Colon (tissue), 2 donors: Measurements from ENCODE around the gene HOXA1.

Source experiments
- FAIRE-seq: peaks from 2 replicates; lab custom pipeline; 2012; peaks lifted over from hg19 to GRCh38; lab: Jason Lieb, UNC
- donor health status: control.
- donor health status: control.

The HOXA1 gene

DNA sequence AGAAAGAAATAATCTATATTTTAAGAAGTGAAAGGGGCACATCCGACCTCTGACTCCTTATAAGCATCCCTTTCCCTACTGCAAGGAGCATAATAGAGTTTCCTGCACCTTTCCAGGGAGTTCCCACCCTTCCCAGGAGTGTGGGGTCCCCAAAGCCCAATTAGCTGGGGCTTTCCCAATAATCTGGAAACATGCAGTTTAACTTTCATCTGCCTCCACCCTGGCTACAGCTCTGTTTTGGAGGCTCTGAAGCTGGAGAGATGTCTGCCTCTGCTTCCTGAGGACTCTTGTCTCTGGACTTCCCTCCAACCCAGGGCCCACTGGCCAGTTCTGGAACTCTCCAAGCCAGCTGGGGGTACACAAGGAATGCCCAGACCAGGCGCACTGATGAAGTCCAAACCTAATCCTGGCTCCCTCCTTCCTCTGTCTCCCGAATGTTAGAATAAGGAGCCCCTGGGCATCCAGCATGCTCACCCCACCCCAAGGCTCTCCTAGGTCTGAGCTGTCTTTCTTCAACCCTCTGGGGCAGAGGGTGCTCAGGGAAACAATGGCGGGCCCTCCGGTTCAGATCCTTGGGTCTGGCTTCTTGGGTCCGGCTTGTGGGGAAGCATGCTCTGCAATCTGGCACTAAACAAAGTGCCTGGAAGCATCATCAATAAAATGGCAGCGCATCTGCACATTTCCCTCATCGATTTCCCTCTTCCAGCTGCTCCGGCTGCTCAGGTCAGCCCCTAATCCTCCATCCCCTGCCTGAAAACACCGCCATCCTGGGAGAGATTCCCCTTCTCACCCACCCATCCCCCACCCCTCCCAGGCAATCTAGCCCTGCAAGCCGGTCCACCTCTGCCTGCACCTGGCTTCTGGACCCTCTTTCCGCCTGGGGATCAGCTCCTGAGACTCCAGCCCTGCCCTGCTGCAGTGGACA, 21.4 kb upstream of the HOXA1 start:
- no peak for FAIRE-seq

DNA sequence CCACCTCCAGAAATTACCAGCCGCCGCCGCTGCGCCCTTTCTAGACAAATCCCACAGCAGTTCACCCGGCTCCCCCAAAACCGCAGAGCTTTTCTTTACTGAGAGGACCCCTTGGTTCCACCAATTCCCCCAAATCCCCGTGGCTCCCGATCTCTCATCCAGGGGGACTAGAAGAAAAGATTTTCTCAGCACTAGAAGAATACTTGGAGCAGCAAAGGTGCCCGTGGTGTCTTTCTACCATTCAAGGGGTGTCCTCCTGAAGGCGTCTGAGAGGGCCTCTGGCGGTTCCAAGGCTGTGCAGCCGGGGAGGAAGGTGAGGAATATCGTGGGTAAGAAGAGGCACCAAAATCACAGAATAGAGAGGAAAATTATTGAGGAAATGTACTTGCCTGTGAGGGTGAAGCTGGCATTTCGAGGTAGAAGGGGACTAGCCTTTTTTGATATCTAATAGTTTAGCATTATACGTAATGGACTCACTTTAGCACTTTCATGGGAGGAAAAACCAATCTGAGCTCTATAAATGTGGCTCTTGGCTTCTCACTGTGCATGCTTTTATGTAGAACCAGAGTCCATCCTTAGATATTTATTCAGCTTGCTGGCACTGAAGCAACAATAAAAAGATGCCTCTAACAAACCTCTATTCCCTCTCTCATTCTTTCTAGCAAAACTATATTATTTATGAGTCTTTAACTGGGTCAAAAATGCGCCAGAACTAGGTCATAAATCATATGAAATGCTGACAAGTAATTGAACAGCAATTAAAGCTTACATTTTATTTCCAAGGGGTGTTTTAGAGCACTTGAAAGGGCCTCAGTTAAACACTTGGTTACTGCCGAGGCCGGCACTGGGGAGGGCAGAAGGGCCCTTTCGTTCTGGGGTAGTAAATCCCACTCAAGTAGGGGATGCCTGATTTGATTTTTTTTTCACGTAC, 20.5 kb upstream of the HOXA1 start:
- FAIRE-seq = no peak

DNA sequence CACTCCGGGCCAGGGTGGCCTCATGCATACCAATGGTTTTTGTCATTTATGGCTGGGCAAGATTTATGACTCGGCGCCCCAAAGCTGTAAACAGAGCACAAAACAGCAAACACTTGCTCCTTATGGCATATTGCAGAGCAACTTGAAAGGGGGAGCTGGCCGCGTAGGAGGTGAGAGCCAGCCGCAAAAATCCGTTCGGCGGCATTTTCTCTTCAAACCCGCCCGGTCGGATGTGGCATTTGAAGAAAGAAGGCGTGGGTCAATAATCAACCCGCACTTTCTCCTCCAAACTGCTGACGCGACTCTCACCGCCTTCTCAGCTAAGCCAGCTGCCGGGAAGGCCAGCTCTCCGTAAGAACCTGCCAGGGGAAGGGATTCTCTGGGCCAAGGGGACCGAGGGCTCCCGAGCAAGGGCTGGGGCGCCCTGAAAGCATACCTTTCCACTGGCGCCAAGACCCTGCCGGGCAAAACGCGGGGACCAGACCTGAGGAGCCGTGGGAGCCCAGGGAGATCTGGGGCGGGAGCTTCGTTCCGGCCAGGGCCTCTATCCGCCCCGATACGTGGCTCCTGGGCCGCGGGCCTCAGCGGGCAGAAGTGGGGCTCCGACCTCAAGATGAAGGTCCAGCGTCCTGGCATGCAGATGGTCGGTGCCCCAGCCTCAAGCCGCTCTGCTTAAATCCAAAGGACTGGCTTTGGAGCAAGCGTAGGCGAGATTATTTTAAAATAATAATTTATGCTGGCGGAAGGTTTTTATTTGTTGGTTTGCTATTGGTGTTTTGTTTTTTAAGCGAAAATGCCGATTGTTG, 19.6 kb upstream of the HOXA1 start:
- FAIRE-seq = no peak

DNA sequence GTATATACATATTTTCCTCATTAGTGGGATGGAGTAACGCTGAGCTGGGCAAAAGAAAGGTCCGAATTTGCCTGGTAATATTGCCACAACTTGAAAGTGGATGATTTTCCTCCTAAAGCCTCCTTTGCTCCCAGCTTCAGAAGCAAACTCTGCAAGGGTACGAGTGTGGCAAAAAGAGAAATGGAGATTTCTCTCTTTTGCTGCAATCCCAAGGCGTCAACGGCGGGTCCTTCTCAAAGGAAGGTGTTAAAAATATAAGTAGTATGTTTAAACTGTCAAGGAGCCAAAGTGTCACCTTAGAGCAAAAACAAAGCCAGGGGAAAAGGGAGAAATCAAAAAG, 19.1 kb upstream of the HOXA1 start:
- no peak for FAIRE-seq

DNA sequence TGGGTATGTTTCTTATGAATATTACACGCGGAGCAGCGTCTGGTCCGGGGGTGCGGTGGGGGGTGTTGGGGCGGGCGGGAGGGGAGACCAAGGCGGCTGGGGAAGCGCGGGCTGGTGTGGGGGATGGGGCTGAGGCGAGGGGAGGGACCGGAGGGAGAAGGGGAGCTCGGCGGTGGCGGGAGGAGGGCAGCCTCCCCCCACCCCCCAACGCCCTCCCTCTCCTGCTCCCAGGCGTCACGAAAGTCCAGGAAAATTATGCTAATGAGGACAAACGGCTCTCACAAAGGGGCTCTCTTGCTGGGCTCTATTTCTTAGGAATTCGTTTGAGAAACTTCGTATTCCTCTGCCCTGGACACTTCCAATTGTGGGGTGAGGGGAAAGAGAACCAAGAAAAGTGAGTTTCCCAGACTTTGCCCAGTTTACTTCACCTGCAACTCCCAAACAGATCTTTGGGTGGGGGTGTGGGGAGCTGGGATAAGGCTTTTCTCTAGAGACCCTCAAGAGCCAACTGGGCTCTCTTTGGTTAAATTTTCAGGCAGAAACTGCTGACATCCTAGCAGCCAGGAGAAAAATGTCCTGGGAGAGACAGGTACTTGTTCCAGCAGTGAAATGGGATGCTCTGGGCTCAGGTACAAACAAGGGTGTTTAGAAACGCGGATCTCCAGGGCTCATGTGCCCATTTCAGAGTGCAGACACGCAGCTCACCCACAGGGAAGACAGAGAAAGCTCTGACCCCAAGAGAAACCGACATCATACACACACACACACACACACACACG, 18.4 kb upstream of the HOXA1 start:
- FAIRE-seq = no peak

DNA sequence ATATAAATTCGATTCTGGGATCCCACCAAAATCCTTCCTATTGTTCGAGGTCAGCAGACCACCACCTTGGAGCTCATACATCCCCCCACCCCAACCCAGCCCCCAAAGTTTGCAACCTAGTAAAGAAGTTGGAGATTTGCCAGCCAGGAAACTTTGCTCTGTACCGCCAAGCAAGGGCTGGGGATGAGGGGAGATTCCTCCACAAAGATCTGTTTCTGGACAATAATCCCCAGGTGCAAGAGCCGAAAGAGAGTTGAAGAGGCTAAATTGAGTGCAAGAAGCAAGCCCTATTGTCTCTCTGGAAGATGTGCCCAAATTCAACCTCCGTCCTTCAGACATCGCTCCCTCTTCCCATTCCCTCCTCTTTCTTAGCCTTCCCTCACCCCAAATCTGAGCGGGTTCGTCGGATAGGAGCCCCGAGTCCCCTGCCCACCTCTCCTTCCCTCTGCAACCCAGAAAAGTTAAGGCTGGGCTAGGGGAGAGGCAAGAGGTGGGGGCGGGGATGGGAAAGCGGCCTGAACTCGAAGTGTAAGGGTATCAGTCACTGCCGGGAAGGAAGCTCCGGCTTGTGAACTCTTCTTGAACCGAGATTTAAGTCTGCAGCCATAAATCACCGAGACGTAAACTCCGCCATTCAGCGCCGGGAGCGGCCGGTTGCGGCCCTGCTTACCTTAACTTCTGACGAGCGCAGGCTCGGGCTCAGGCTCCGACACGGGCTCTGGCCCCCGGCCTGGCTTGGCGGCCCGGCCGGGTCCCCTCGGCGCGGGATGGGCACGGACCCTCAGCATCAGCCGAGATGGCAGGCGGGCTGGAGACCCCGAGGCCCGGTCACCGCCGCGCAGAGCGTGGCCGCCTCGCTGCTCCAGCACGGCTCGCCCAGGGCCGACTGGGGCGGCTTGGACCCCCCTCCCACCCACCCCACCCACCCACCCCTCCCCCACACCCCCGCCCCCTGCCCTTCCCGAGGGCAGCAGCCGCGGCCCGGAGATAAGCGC, 17.5 kb upstream of the HOXA1 start:
- FAIRE-seq = no peak

DNA sequence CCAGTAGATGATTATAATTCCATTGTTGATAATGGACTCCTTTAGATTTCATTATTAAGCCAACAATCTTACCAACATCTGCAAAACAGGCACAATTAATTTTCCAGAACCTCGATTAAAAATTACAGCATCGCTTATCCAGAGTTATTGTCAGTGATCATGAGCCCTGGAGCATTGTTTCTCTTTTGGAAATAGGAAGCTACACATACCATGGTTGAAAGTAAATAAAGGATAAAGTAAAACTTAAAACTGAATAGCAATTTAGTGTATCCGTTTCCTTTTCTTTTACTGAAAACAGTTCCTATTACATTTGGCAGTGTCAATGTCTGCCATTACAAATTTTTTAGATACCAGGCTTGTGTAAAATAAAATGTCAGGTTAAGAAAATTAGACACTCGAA, 16.6 kb upstream of the HOXA1 start:
- FAIRE-seq = no peak

DNA sequence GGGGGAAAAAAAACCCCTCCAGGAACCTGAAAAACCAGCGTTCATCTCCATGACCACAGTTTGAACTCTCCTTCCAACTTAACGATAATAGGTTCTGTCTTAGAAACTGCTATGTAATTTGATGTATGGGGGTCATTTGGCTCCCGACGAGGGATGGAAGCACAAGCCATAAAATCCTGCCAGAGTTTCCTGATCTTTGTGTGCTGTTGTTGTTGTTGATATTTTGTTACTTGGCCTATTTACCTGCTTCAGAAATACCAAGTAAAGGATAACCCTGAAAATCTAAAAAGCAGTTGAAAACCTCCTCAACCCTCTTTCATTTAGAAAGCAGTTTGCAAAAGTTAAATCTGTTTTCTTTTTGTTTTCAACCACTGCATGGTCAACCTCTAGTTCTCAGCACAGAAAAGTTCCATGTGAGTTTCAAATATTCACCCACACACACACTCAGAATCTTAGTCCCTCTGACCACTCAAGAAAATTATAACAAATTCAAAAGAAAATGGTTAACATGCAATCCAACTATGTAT, 16.0 kb upstream of the HOXA1 start:
- no peak for FAIRE-seq

DNA sequence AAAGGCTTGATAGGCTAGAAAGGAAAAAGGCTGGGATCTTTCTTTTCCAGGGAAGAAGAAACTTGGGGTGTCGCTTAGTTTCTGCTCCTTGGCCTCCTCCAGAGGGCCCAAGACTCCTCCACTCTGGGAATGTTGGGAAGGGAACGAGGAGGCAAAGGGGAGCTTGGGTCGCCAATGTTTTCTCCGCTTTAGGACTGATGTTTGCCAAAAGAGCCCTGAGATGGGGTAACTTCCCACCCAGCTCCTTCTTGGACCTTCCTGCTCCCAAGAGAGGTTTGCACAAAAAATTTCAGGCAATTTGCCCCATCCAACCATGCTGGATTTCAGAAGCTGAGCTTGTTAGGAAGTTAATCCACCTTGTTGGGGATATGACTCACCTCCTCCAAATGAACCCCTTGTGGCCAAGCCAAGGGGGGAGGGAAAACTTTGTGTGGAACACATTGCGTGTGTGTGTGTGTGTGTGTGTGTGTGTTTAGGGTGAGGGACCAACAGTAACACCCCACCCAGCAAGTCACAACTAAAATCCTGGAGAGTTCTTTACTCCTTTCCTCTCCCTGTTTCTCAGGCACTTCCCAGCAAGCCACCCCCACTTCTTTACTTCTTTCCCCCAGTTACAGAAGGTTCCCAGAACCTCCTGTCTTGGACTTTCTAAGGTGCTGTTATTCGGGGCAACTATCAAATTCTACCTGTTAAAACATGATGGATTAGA, 15.4 kb upstream of the HOXA1 start:
- FAIRE-seq = no peak

DNA sequence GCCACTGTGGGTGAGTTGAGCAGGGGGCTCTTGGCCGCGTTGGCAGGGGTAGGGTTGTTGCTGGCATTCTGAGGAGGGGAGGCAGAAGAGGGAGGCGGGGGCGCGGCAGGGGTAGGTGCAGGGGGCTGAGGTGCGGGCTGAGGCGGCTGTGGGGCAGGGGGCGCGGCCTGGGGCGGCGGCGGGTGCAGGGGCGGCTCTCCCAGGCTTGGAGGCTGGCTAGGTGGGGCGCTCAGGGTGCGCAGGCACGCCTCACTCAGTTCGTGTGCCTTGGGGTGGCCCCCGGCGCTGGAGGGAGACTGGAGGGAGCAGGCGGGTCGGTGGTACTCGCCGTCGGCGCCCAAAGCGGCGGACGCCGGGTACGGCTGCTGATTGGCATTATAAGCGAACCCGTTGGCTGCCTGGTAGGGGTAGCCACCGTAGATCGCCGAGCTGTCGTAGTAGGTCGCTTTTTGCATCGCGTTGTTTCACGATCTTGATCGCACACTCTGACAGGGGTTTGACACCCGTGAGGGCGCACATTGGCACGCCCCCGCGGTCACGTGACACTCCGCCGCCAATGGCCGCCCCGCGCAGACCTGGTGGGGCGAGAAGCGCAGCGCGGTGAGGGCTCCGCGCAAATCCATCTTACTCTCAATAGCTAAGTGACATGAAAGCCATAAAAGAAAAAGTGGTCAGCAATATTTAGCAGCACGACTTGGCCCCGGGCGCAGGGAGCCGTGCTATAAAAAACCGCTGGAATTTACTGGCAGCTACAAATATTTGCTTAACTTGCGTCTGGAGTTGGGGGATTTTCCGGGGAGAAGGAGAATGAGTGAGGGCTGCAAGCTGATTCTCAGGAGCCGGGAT, 14.6 kb upstream of the HOXA1 start:
- no peak for FAIRE-seq

DNA sequence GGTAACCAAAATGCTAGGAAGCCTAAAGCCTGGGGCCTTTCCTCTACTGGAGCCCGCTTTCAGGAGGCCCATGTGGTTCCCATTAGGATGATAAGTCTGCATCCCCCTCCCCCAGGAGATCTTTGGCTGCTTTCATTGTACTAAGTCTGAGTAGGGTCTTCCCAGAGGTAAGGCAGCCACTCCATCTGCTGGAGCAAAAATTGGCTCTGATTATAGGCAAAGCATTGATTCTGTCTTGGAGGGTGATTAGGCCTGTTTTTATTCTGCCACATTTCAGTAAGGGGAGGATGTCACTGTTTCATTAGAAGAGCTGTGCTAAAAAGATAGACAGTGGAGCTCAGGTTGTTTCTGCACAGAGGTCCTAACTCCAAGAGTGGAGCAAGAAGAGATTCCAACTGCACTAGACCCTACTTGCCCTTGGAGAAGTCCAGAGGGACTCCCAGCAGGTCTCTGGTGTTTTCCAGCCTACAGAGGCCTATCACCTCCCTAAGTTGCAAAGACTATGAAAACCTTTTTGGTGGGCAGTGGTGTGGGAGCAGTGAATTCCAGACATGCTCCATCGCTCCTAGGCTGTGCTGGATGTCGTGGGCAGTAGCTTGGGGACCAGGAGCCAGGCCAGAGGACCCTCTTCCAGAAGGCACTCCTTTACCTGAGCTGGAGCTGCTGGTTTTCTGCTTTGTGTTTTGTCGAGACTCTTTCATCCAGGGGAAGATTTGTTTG, 13.8 kb upstream of the HOXA1 start:
- FAIRE-seq = no peak

DNA sequence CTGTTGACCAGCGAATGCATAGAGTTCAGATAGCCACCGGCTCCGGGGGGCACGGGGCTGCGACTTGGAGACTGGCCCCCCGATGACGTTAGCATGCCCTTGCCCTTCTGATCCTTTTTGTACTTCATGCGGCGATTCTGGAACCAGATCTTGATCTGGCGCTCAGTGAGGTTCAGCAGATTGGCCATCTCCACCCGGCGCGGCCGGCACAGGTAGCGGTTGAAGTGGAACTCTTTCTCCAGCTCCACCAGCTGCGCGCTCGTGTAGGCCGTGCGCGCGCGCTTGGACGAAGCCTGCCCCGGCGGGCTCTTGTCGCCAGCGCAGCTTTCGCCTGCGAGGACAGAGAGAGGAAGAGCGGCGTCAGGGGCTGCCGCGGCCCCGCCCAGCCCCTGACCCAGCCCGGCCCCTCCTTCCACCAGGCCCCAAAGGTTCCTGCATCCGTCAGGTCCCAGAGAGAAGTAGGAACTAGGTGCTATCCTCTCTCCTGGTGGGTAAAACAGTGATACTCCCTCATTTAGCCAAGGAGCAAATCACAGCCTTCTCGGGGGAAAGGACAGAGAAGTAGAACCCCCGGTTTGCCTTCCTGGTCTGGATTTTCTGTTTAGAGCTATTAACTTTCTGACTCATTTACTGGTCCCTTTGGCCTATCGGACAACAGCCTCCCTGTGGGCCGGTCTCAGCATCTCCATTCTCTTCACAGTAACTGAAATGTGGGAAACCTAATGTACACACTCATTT, 12.8 kb upstream of the HOXA1 start:
- FAIRE-seq = no peak

DNA sequence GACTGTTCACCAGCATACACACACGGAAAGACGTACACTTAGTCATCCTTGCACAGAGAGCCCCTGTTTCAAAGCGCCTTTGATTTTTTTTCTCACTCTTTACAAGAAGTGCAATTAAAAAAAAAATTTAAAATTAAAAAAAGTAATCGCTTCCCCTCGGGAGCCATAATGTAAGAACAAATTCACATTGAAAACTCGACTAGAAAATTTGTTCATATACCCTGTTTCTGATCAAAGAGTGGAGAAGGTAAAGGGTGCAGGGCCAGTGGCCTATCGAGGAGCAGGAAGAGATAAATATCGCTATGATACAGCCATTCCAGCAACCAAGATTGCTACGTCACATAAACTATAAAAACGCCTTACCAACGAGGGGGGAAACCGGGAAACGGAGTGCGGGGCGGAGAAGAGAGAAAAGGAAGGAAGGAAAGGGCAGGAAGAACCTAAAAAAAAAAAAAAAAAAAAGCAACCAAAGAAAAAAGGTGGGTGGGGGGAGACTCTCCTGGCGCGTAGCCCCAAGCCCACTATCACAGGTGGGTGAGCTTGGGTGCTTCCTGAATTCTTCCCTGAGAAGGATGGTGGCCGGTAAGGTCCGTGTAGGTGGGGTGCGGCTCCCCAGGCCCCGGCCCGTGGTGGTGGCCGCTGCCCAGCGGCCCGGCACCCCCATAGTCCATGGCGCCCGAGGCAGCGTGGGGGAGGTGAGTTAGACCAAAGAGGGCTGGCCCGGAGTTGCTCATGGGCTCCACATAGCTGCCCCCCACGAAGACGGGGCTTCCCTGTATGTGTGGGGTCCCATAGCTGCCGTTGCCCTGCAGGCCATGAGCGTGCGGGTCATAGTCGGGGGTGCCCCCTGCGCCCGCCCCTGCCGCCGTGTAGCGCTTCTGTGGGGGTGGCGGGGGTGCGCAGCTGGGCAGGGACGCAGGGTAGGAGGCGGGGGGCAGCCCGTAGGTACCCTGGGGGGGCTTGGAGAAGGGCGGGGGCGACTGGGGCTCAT, 11.9 kb upstream of the HOXA1 start:
- no peak for FAIRE-seq

DNA sequence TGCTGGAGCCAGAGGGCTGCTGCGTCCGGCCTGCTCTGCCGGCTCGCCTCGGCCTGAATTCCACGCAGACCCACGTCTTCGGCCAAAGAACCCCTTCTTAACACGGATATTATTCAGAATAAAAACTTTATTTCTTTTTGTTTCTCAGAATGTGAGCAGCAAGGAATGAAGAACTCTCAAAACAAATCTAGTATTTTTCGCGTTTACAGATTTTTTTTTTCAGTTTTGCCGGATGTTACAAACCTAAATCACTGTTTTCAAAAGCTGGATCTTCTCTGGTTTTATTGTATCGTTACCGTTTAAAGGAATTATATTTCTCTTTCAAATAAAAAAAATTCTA, 11.1 kb upstream of the HOXA1 start:
- no peak for FAIRE-seq

DNA sequence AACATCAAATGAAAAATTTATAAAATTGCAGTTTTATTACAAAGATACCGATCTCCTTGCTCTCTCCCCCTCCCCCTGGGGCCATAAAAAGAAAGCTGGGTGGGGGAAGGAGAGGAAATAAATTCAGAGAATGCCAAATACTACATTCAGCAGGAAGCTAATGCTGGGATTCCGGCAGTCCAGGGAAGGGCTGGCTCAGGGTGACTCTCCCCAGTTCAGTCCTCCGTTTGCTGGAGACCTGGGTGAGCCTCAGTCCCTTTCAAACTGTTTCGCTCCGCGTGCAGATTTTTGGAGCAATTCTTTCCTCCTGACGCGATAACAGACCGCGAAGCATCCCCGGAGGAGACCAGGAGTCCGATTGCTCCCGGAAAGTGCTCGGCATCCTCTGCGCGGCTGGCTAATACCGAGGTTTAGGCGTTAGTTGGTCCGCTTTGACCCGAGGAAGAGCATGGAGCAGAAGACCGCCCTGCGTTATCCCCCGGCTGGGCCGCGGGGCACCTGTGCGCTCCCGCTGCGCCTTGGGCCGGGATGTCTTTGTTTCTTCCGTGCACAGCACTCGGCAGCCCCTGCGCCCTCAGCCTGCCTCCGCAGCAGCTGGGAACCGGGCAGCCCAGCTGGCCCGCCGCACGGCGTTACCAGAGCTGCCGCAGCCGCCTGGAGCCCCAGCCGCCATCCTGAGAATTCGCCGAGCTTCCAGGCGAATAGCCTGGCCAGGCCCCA, 10.5 kb upstream of the HOXA1 start:
- FAIRE-seq = no peak
